Liver (tissue), 3 donors: ENCODE results near the gene TNPO2.

ENCODE experiments used
- CTCF ChIP-seq: fragments of 150-350 bp; IDR thresholded peaks from 2 replicates; pipeline ENCODE4 v1.5.1; 2017; ENCODE audit warnings: improper control_type of control experiment, low read depth, low read length; ENCODE audit not compliant: missing input control
- HNF4G ChIP-seq: IDR thresholded peaks from 2 replicates; pipeline ENCODE4 v1.6.1; 2016; ENCODE audit warnings: antibody characterized with exemption
- YY1 ChIP-seq: IDR thresholded peaks from 2 replicates; pipeline ENCODE4 v1.6.1; 2016; ENCODE audit warnings: antibody characterized with exemption, mild to moderate bottlenecking
- donor health status: healthy.
- donor health status: healthy.

GRCh38 chr19:12730064-12730463 is 6.3 kb upstream of the TNPO2 start:
- TF ChIP-seq CTCF = no peak
- TF ChIP-seq HNF4G = no peak
- no peak for TF ChIP-seq YY1
